Keratinocyte (primary cell): ENCODE data around the gene ANGPTL2. TPM values are rescaled to one million over a fixed set of nuclear protein-coding genes. Genes with fewer than 3 reads are reported as not detected.
A peak's percentile ranks its signal among the peaks of the same experiment; 100 is the strongest.

Source experiments
- DNase-seq: peaks from one replicate; pipeline ENCODE4 v3.0.0-alpha.2; 2011; ENCODE audit warnings: low read depth, missing footprints, low spot score
- FAIRE-seq: peaks from 2 replicates; lab custom pipeline; 2011; peaks lifted over from hg19 to GRCh38; lab: Jason Lieb, UNC
- H2AFZ ChIP-seq: 2 replicates; pipeline ENCODE4 v1.6.0; 2012; ENCODE audit warnings: low read length, control low read depth, inconsistent platforms; ENCODE audit not compliant: control insufficient read depth
- H3K27ac ChIP-seq: 2 replicates; pipeline ENCODE4 v1.5.1; 2011; ENCODE audit warnings: low read length; ENCODE audit not compliant: control insufficient read depth, insufficient read depth
- H3K27me3 ChIP-seq: 3 replicates; pipeline ENCODE4 v1.6.0; 2011; ENCODE audit warnings: low read length; ENCODE audit not compliant: control insufficient read depth, insufficient read depth; ENCODE audit errors: extremely low read depth
- H3K36me3 ChIP-seq, 2 experiments: 2 replicates in 1 of 2; 3 replicates in 1 of 2; pipeline ENCODE4 v1.5.1; 2011; ENCODE audit warnings: low read length in 2 of 2, mild to moderate bottlenecking in 1 of 2; ENCODE audit not compliant: control insufficient read depth in 2 of 2, insufficient read depth in 2 of 2; ENCODE audit errors: extremely low read depth in 1 of 2
- H3K4me1 ChIP-seq: 3 replicates; pipeline ENCODE4 v1.5.1; 2011; ENCODE audit warnings: low read length; ENCODE audit not compliant: control insufficient read depth, insufficient read depth; ENCODE audit errors: extremely low read depth
- H3K4me2 ChIP-seq: 3 replicates; pipeline ENCODE4 v1.6.0; 2011; ENCODE audit warnings: low read depth, low read length; ENCODE audit not compliant: control insufficient read depth, insufficient read depth; ENCODE audit errors: extremely low read depth
- H3K4me3 ChIP-seq, 3 experiments: fragments of 200-600 bp in 1 of 3; sonication (generic) in 1 of 3; 2 replicates in 2 of 3; 3 replicates in 1 of 3; pipeline ENCODE4 v1.5.1; 2011 to 2016; ENCODE audit warnings: low read length in 3 of 3, mild to moderate bottlenecking in 3 of 3, control low read depth in 2 of 3, inconsistent platforms in 1 of 3, low read depth in 1 of 3, mixed read lengths in 1 of 3, mixed run types in 1 of 3, moderate library complexity in 1 of 3; ENCODE audit not compliant: control insufficient read depth in 2 of 3, insufficient read depth in 2 of 3; ENCODE audit errors: extremely low read depth in 1 of 3
- H3K79me2 ChIP-seq: 2 replicates; pipeline ENCODE4 v1.6.0; 2012; ENCODE audit warnings: low read length; ENCODE audit not compliant: control insufficient read depth, insufficient read depth
- H3K9ac ChIP-seq: 3 replicates; pipeline ENCODE4 v1.6.0; 2011; ENCODE audit warnings: low read length; ENCODE audit not compliant: control insufficient read depth, insufficient read depth; ENCODE audit errors: extremely low read depth
- H3K9me1 ChIP-seq: 3 replicates; pipeline ENCODE4 v1.6.0; 2011; ENCODE audit warnings: low read length; ENCODE audit not compliant: control insufficient read depth, insufficient read depth; ENCODE audit errors: extremely low read depth
- H3K9me3 ChIP-seq: 2 replicates; pipeline ENCODE4 v1.5.1; 2012; ENCODE audit warnings: low read depth, low read length; ENCODE audit not compliant: control insufficient read depth
- H4K20me1 ChIP-seq: 3 replicates; pipeline ENCODE4 v1.6.0; 2011; ENCODE audit warnings: low read length; ENCODE audit not compliant: control insufficient read depth, insufficient read depth; ENCODE audit errors: extremely low read depth
- CTCF ChIP-seq, 3 experiments: IDR thresholded peaks in 1 of 3; conservative IDR thresholded peaks in 1 of 3; optimal IDR thresholded peaks in 1 of 3; 2 replicates in 2 of 3; 3 replicates in 1 of 3; pipeline versions ENCODE3 to v1.5.1; 2011; ENCODE audit warnings: low read length in 3 of 3, mild to moderate bottlenecking in 3 of 3, moderate library complexity in 2 of 3, control low read depth in 1 of 3, inconsistent platforms in 1 of 3; ENCODE audit not compliant: insufficient read depth in 2 of 3; ENCODE audit errors: extremely low read depth in 1 of 3
- EZH2 ChIP-seq: IDR thresholded peaks from one replicate; pipeline ENCODE4 v1.6.1; 2012; ENCODE audit warnings: inconsistent platforms, mild to moderate bottlenecking, low read length, moderate library complexity
- dilution Hi-C: fragments of 300-500 bp; cut with MboI; formaldehyde crosslinking; loops from one replicate; pipeline ENCODE4 v1.7.0; 2020; ENCODE audit warnings: low sequenced_read_pairs; ENCODE audit not compliant: extremely low pct_ligation_motif_present
- polyA plus RNA-seq, 5 experiments: library from polyadenylated mRNA; depleted of rRNA in 3 of 5; stranded (reverse) in 3 of 5; stranded (forward) in 1 of 5; unstranded in 1 of 5; fragments of >200 nt; gene quantifications; 1 replicate in 1 of 5; 2 replicates in 3 of 5; 3 replicates in 1 of 5; pipeline versions ENCODE4 v1.2.1 to v1.2.3, GENCODE V29; 2011 to 2012; ENCODE audit warnings: missing spikeins in 2 of 5, low read depth in 1 of 5, low replicate concordance in 1 of 5

ANGPTL2 gene
- polyA plus RNA-seq, 1 donor (not counting 4 experiments of a cell fraction or from before 2014, with no cell fraction given), result 0.18 TPM

- Histone ChIP-seq H3K27me3 (no peaks in the 10 kb centered on the region), H3K4me2 (no peak overlapping the region), H3K9me1 (no peaks in the 10 kb centered on the region), H3K36me3 (no peaks in the 10 kb centered on the region), H2AFZ (no peak overlapping the region), H3K4me1 (peaks cover 8% of the 10 kb centered on the region), H3K4me3 (no peak overlapping the region), H3K27ac (no peak overlapping the region), H4K20me1 (no peaks in the 10 kb centered on the region), H3K9ac (no peak overlapping the region), H3K9me3 (no peaks in the 10 kb centered on the region), H3K79me2 (no peaks in the 10 kb centered on the region)
- FAIRE-seq (no peak), DNase-seq (no peak)
- dilution Hi-C loops, result no loop called here
- no peak for TF ChIP-seq EZH2
- no peak for TF ChIP-seq CTCF (optimal IDR thresholded peaks at IDR 0.05 in 1 of 3, IDR thresholded peaks at IDR 0.05 in 1 of 3, conservative IDR thresholded peaks at IDR 0.05 in 1 of 3; ENCODE audit: extremely low read depth in 1 of 3, insufficient read depth in 2 of 3, low read length in 3 of 3)
Observed at GRCh38 chr9:127059030-127059429, 63.4 kb downstream of the ANGPTL2 start.

DNA sequence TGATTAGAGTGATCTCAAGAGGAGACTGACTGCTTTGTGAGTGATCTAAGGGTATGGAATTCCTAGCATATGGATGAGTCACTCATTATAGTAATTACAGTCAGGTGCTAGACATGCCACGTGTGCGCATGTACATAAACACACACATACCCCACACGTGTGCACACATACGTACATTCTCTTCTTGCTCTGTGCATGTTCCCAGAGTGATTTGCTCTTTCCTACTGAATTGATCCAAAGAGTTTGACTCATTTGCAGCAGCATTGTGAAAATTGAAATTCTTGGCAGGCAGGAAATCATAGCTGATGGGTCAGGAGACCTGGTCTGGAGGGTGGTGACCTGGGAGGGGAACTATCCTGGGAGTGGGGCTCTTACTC lies 63.8 kb downstream of the ANGPTL2 start:
- TF ChIP-seq CTCF (optimal IDR thresholded peaks at IDR 0.05 in 1 of 3, IDR thresholded peaks at IDR 0.05 in 1 of 3, conservative IDR thresholded peaks at IDR 0.05 in 1 of 3; ENCODE audit: extremely low read depth in 1 of 3, insufficient read depth in 2 of 3, low read length in 3 of 3) (no peak), EZH2 (no peak)
- H3K4me1 ChIP-seq, result peaks cover 8% of the 10 kb centered on the region
- H4K20me1 ChIP-seq, result no peaks in the 10 kb centered on the region
- peak; percentile 45 for DNase-seq
- dilution Hi-C loops, result no loop called here
- no peaks in the 10 kb centered on the region for H3K79me2 ChIP-seq
- H3K27ac ChIP-seq, result no peak overlapping the region
- no peaks in the 10 kb centered on the region for H3K9me1 ChIP-seq
- no peak overlapping the region for H2AFZ ChIP-seq
- no peaks in the 10 kb centered on the region for H3K9me3 ChIP-seq
- no peak overlapping the region for H3K4me3 ChIP-seq
- FAIRE-seq, result peak; percentile 63
- no peaks in the 10 kb centered on the region for H3K27me3 ChIP-seq
- no peaks in the 10 kb centered on the region for H3K36me3 ChIP-seq
- H3K4me2 ChIP-seq, result no peak overlapping the region
- no peak overlapping the region for H3K9ac ChIP-seq
